Stimulated activated effector memory CD8-positive, alpha-beta T cell treated with anti-CD3 and anti-CD28 coated beads, Interleukin-12 subunit alpha, Interleukin-12 subunit beta, amount 100 ng/mL, for 72 hours (primary cell): Measurements from ENCODE around the gene ADI1.

ENCODE experiments used
- ATAC-seq: fragments of 150-1000 bp; cut with Tn5 transposase; 2 replicates; pipeline ENCODE4 v1.10.0; 2021
- DNase-seq, 2 donors: peaks; one replicate each; pipeline ENCODE4 v3.0.0; 2021 to 2022; ENCODE audit warnings: low spot score in 2 of 2
- H3K27ac Mint-ChIP-seq: one replicate; pipeline ENCODE4 v1.8.0; 2022; ENCODE audit warnings: mild to moderate bottlenecking, mixed read lengths
- H3K36me3 Mint-ChIP-seq: one replicate; pipeline ENCODE4 v1.8.0; 2022; ENCODE audit warnings: mild to moderate bottlenecking, mixed read lengths
- H3K4me1 Mint-ChIP-seq: one replicate; pipeline ENCODE4 v1.8.0; 2022; ENCODE audit warnings: mixed read lengths
- H3K4me3 Mint-ChIP-seq: one replicate; pipeline ENCODE4 v1.8.0; 2022; ENCODE audit warnings: mild to moderate bottlenecking, mixed read lengths
- H3K9me3 Mint-ChIP-seq: one replicate; pipeline ENCODE4 v1.8.0; 2022; ENCODE audit warnings: mixed read lengths

Gene ADI1

GRCh38 chr2:3519255-3520205, at the start of gene ADI1:
ADI1 (minus strand) TSS chr2:3519531; CDS start chr2:3519487, 44 bp downstream.
- Mint-ChIP-seq H3K27ac (peak within 1 kb of the TSS; percentile 94), H3K9me3 (peaks cover 4% of the 10 kb centered on the region), H3K4me3 (peak within 1 kb of the TSS; percentile 78), H3K4me1 (peaks cover 24% of the 10 kb centered on the region), H3K36me3 (peaks cover 18% of the 10 kb centered on the region)
- ATAC-seq (peak; percentile 82), DNase-seq (peak; percentile 64 to 90)

GRCh38 chr2:3566806-3567205, 47.5 kb upstream of the ADI1 start:
- Mint-ChIP-seq H3K4me1 (no peaks in the 10 kb centered on the region), H3K36me3 (peaks cover 5% of the 10 kb centered on the region), H3K9me3 (no peaks in the 10 kb centered on the region), H3K4me3 (no peak overlapping the region), H3K27ac (no peak overlapping the region)
- DNase-seq (no peak), ATAC-seq (no peak)

GRCh38 chr2:3565117-3565516, 45.8 kb upstream of the ADI1 start:
- no peaks in the 10 kb centered on the region for H3K9me3 Mint-ChIP-seq
- H3K27ac Mint-ChIP-seq: no peak overlapping the region
- no peak for DNase-seq
- no peak for ATAC-seq
- peaks cover 13% of the 10 kb centered on the region for H3K36me3 Mint-ChIP-seq
- no peaks in the 10 kb centered on the region for H3K4me1 Mint-ChIP-seq
- no peak overlapping the region for H3K4me3 Mint-ChIP-seq

GRCh38 chr2:3563521-3563976, 44.2 kb upstream of the ADI1 start:
- ATAC-seq (no peak), DNase-seq (no peak)
- Mint-ChIP-seq H3K27ac (no peak overlapping the region), H3K36me3 (peaks cover 28% of the 10 kb centered on the region), H3K4me3 (no peak overlapping the region), H3K4me1 (peaks cover 8% of the 10 kb centered on the region), H3K9me3 (no peaks in the 10 kb centered on the region)

GRCh38 chr2:3558205-3559014, 39.1 kb upstream of the ADI1 start, which contains the start of gene RNASEH1:
RNASEH1 (minus strand) TSS chr2:3558333; CDS start chr2:3558260, 73 bp downstream.
- Mint-ChIP-seq H3K4me1 (peaks cover 28% of the 10 kb centered on the region), H3K36me3 (peaks cover 80% of the 10 kb centered on the region)
- peak; percentile 98 for ATAC-seq

GRCh38 chr2:3557639-3558204, 38.4 kb upstream of the ADI1 start:
- Mint-ChIP-seq H3K4me1 (peaks cover 28% of the 10 kb centered on the region), H3K4me3 (peak overlapping the region; percentile 84), H3K27ac (peak overlapping the region; percentile 97), H3K36me3 (peaks cover 87% of the 10 kb centered on the region), H3K9me3 (no peaks in the 10 kb centered on the region)
- no peak for DNase-seq
- peak; percentile 53 for ATAC-seq

More at GRCh38 chr2:3558205-3559014, 39.1 kb upstream of the ADI1 start, which contains the start of gene RNASEH1:
- H3K27ac Mint-ChIP-seq: peak within 1 kb of the TSS; percentile 97
- no peaks in the 10 kb centered on the region for H3K9me3 Mint-ChIP-seq
- H3K4me3 Mint-ChIP-seq: peak within 1 kb of the TSS; percentile 84
- peak; percentile 99 to 100 for DNase-seq

GRCh38 chr2:3553946-3554345, 34.6 kb upstream of the ADI1 start:
- peaks cover 23% of the 10 kb centered on the region for H3K4me1 Mint-ChIP-seq
- DNase-seq (no peak), ATAC-seq (no peak)
- no peak overlapping the region for H3K4me3 Mint-ChIP-seq
- H3K27ac Mint-ChIP-seq: peak overlapping the region; percentile 37
- H3K36me3 Mint-ChIP-seq: peaks cover 100% of the 10 kb centered on the region
- H3K9me3 Mint-ChIP-seq: no peaks in the 10 kb centered on the region

- Mint-ChIP-seq H3K36me3 (peaks cover 100% of the 10 kb centered on the region), H3K4me3 (no peak overlapping the region), H3K4me1 (peaks cover 6% of the 10 kb centered on the region), H3K27ac (no peak overlapping the region), H3K9me3 (no peaks in the 10 kb centered on the region)
- ATAC-seq (no peak), DNase-seq (no peak)
Observed at GRCh38 chr2:3547915-3548314, 28.6 kb upstream of the ADI1 start.

GRCh38 chr2:3545788-3546478, 26.6 kb upstream of the ADI1 start:
- Mint-ChIP-seq H3K27ac (no peak overlapping the region), H3K4me3 (no peak overlapping the region), H3K36me3 (peaks cover 100% of the 10 kb centered on the region), H3K4me1 (peaks cover 6% of the 10 kb centered on the region), H3K9me3 (no peaks in the 10 kb centered on the region)
- DNase-seq (no peak), ATAC-seq (no peak)

GRCh38 chr2:3543023-3543683, 23.8 kb upstream of the ADI1 start:
- peak overlapping the region; percentile 55 for H3K27ac Mint-ChIP-seq
- H3K36me3 Mint-ChIP-seq: peaks cover 95% of the 10 kb centered on the region
- H3K4me1 Mint-ChIP-seq: peaks cover 6% of the 10 kb centered on the region
- H3K9me3 Mint-ChIP-seq: no peaks in the 10 kb centered on the region
- ATAC-seq (no peak), DNase-seq (no peak)
- no peak overlapping the region for H3K4me3 Mint-ChIP-seq

GRCh38 chr2:3542107-3542506, 22.8 kb upstream of the ADI1 start:
- Mint-ChIP-seq H3K27ac (peak overlapping the region; percentile 10), H3K4me3 (no peak overlapping the region), H3K4me1 (peaks cover 6% of the 10 kb centered on the region), H3K36me3 (peaks cover 85% of the 10 kb centered on the region), H3K9me3 (no peaks in the 10 kb centered on the region)
- DNase-seq (no peak), ATAC-seq (no peak)

GRCh38 chr2:3539836-3540235, 20.5 kb upstream of the ADI1 start:
- Mint-ChIP-seq H3K27ac (no peak overlapping the region), H3K4me1 (peaks cover 12% of the 10 kb centered on the region), H3K36me3 (peaks cover 62% of the 10 kb centered on the region), H3K9me3 (no peaks in the 10 kb centered on the region), H3K4me3 (no peak overlapping the region)
- DNase-seq (no peak), ATAC-seq (no peak)

GRCh38 chr2:3536682-3537632, 17.6 kb upstream of the ADI1 start:
- Mint-ChIP-seq H3K4me1 (peaks cover 6% of the 10 kb centered on the region), H3K27ac (peak overlapping the region; percentile 87), H3K4me3 (peak overlapping the region; percentile 51), H3K9me3 (no peaks in the 10 kb centered on the region), H3K36me3 (peaks cover 33% of the 10 kb centered on the region)
- DNase-seq (no peak), ATAC-seq (peak; percentile 48)
